K562 (cell line): Measurements from ENCODE around the gene TXNIP. TPM values are rescaled to one million over a fixed set of nuclear protein-coding genes. Genes with fewer than 3 reads are reported as not detected.

Experiments
- CBX3 ChIP-seq, 2 experiments: IDR thresholded peaks; 1 replicate in 1 of 2; 2 replicates in 1 of 2; pipeline ENCODE4 v1.6.1; 2012; ENCODE audit warnings: inconsistent platforms in 2 of 2, low read length in 2 of 2, borderline replicate concordance in 1 of 2, control low read depth in 1 of 2
- CHCHD3 ChIP-seq: fragments of 250-450 bp; sonication (Bioruptor Pico); IDR thresholded peaks from 2 replicates; pipeline ENCODE4 v2.1.2; 2022; ENCODE audit warnings: mild to moderate bottlenecking
- COPS2 ChIP-seq: fragments of 450-650 bp; conservative IDR thresholded peaks from 2 replicates; pipeline ENCODE4 v1.6.1; 2016; ENCODE audit warnings: mild to moderate bottlenecking, moderate library complexity
- CTCFL ChIP-seq: IDR thresholded peaks from 2 replicates; pipeline ENCODE4 v1.6.1; 2011; ENCODE audit warnings: borderline replicate concordance, low read depth, mild to moderate bottlenecking, moderate library complexity, low read length; ENCODE audit not compliant: insufficient read depth, poor library complexity, severe bottlenecking
- E2F1 ChIP-seq: sonication (generic); formaldehyde crosslinking; IDR thresholded peaks from 2 replicates; pipeline ENCODE4 v1.8.1; 2023; ENCODE audit warnings: mild to moderate bottlenecking, missing genetic modification reagents, moderate library complexity
- FOXJ2 ChIP-seq: fragments of 200-800 bp; sonication (Bioruptor generic); IDR thresholded peaks from 2 replicates; pipeline ENCODE4 v1.6.1; 2016; ENCODE audit warnings: missing genetic modification characterization, missing compliant biosample characterization
- GTF2B ChIP-seq: IDR thresholded peaks from 2 replicates; pipeline ENCODE4 v1.6.1; 2011; ENCODE audit not compliant: insufficient read length; ENCODE audit errors: extremely low read depth
- HNRNPL ChIP-seq: fragments of 200-400 bp; formaldehyde crosslinking; IDR thresholded peaks from 2 replicates; pipeline ENCODE4 v1.6.1; 2017; ENCODE audit warnings: low read depth, mild to moderate bottlenecking, low read length
- KDM1A ChIP-seq, 2 experiments: fragments of 450-650 bp; IDR thresholded peaks; 2 replicates each; pipeline ENCODE4 v1.6.1; 2016; ENCODE audit warnings: mild to moderate bottlenecking in 2 of 2
- MED1 ChIP-seq: sonication (generic); formaldehyde crosslinking; IDR thresholded peaks from 2 replicates; pipeline ENCODE4 v1.8.1; 2023; ENCODE audit warnings: missing genetic modification reagents, borderline replicate concordance
- MIER1 ChIP-seq: fragments of 450-650 bp; IDR thresholded peaks from 2 replicates; pipeline ENCODE4 v1.6.1; 2016; ENCODE audit warnings: antibody characterized with exemption, mild to moderate bottlenecking, low read depth
- NCOA4 ChIP-seq: fragments of 450-650 bp; IDR thresholded peaks from 2 replicates; pipeline ENCODE4 v1.6.1; 2018; ENCODE audit warnings: mild to moderate bottlenecking; ENCODE audit not compliant: partially characterized antibody
- NR2F6 ChIP-seq: fragments of 450-650 bp; formaldehyde crosslinking; IDR thresholded peaks from 2 replicates; pipeline ENCODE4 v1.4.0; 2020; ENCODE audit warnings: mild to moderate bottlenecking
- PKNOX1 ChIP-seq: fragments of 450-650 bp; IDR thresholded peaks from 2 replicates; pipeline ENCODE4 v1.6.1; 2016
- PML ChIP-seq: IDR thresholded peaks from 2 replicates; pipeline ENCODE4 v1.6.1; 2012; ENCODE audit warnings: low read length, inconsistent platforms
- POLR2B ChIP-seq: fragments of 450-650 bp; IDR thresholded peaks from 2 replicates; pipeline ENCODE4 v1.6.1; 2018; ENCODE audit warnings: low read depth; ENCODE audit not compliant: partially characterized antibody
- SMAD1 ChIP-seq: fragments of 150-350 bp; IDR thresholded peaks from 2 replicates; pipeline ENCODE4 v1.6.1; 2014; ENCODE audit warnings: low read length, low read depth; ENCODE audit not compliant: partially characterized antibody
- SREBF2 ChIP-seq: sonication (generic); formaldehyde crosslinking; IDR thresholded peaks from 2 replicates; pipeline ENCODE4 v1.4.0; 2020; ENCODE audit warnings: mild to moderate bottlenecking, missing genetic modification reagents
- TEAD4 ChIP-seq, 2 experiments: sonication (generic) in 1 of 2; formaldehyde crosslinking in 1 of 2; IDR thresholded peaks; 2 replicates each; pipeline versions ENCODE4 v1.6.1 to v1.8.0; 2012 to 2022; ENCODE audit warnings: borderline replicate concordance in 1 of 2, inconsistent platforms in 1 of 2, low read length in 1 of 2, mild to moderate bottlenecking in 1 of 2, missing genetic modification reagents in 1 of 2
- ZC3H4 ChIP-seq: sonication (generic); formaldehyde crosslinking; IDR thresholded peaks from 2 replicates; pipeline ENCODE4 v1.9.0; 2021; ENCODE audit warnings: missing genetic modification reagents, borderline replicate concordance
- ZNF24 ChIP-seq: fragments of 450-650 bp; IDR thresholded peaks from 2 replicates; pipeline ENCODE4 v1.6.1; 2016
- ZNF507 ChIP-seq: conservative IDR thresholded peaks from 2 replicates; pipeline ENCODE4 v1.6.1; 2017; ENCODE audit warnings: missing genetic modification characterization, missing compliant biosample characterization
- ZNF740 ChIP-seq, 3 experiments: fragments of 200-800 bp in 1 of 3; sonication (Bioruptor generic) in 1 of 3; sonication (generic) in 1 of 3; formaldehyde crosslinking in 1 of 3; IDR thresholded peaks; 2 replicates each; pipeline versions ENCODE4 v1.6.1 to v1.8.0; 2016 to 2022; ENCODE audit warnings: mild to moderate bottlenecking in 2 of 3, missing compliant biosample characterization in 2 of 3, missing genetic modification characterization in 2 of 3, missing genetic modification reagents in 1 of 3
- polyA plus RNA-seq, 8 experiments: library from polyadenylated mRNA; depleted of rRNA in 4 of 8; stranded (reverse) in 5 of 8; unstranded in 3 of 8; fragments of >200 nt; fragmentation: Nextera tagmentation in 2 of 8; fragmentation: Illumina TruSeq in 1 of 8; extraction: Ambion mirVana in 2 of 8; extraction: Trizol in 1 of 8; gene quantifications; 2 replicates each; pipeline versions ENCODE4 v1.2.1 to v1.2.3, GENCODE V29; 2011 to 2014; ENCODE audit warnings: inconsistent platforms in 1 of 8, missing spikeins in 1 of 8
- total RNA-seq, 7 experiments: library from RNA; depleted of rRNA in 6 of 7; stranded (reverse); fragments of >200 nt in 6 of 7; fragmentation: Illumina TruSeq in 2 of 7; extraction: Trizol in 2 of 7; gene quantifications; 2 replicates each; pipeline versions ENCODE4 v1.2.1 to v1.2.3, GENCODE V29; 2011 to 2021; ENCODE audit warnings: low replicate concordance in 1 of 7

Gene TXNIP
- total and polyA plus RNA-seq, 9 of the 15 experiments (the other 6 are each of a cell fraction or from before 2014, with no cell fraction given): 120 to 499 (median 257) TPM

- TF ChIP-seq MIER1 (no peak), CTCFL (no peak), NCOA4 (no peak), ZNF24 (no peak), CHCHD3 (CRISPR knock-in tag) (peak; percentile 3; the same call in 1 of the 2 replicates), PKNOX1 (no peak), CBX3 (IDR thresholded peaks at IDR 0.05; ENCODE audit: borderline replicate concordance in 1 of 2, low read length in 2 of 2) (no peak), NR2F6 (CRISPR knock-in tag) (no peak), ZNF507 (no peak), POLR2B (peak; percentile 99), COPS2 (no peak), SMAD1 (peak; percentile 100), ZNF740 (CRISPR knock-in tag; IDR thresholded peaks at IDR 0.05) (no peak), ZNF740 (tag; IDR thresholded peaks at IDR 0.05) (no peak), TEAD4 (IDR thresholded peaks at IDR 0.05; ENCODE audit: low read length) (peak; percentile 53), TEAD4 (CRISPR knock-in tag; IDR thresholded peaks at IDR 0.05; ENCODE audit: borderline replicate concordance) (0 out of 2 replicates have a peak, but pooled peaks have one; percentile 37), SREBF2 (CRISPR knock-in tag) (no peak), ZC3H4 (CRISPR knock-in tag) (no peak), MED1 (CRISPR knock-in tag) (no peak), E2F1 (CRISPR knock-in tag) (no peak), FOXJ2 (peak; percentile 98), HNRNPL (no peak), KDM1A (IDR thresholded peaks at IDR 0.05) (no peak), PML (peak; percentile 98), GTF2B (no peak)
Observed at GRCh38 chr1:145996433-145997015, at the start of gene TXNIP (continued).
